Measurements from ENCODE around the gene EPHB2.

DNA sequence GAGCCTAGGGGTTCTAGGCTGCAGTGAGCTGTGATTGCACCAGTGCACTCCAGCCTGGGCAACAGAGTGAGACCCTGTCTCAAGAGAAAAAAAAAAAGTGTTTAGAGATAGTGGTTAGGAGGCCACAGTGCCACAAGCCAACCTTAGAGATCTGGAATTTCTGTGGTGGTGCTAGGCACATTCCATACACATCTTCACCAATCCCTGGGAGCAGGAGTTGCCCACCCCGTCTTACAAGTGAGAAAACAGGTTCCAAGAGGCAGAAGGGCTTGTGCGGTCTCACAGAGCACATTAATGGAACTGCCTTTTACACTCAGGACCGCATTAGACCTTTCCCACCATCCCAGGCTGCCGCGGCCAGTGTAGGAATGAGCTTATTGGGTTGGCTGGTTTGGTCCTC is 93.2 kb downstream of the EPHB2 start:
- TF ChIP-seq, protein P1, sequence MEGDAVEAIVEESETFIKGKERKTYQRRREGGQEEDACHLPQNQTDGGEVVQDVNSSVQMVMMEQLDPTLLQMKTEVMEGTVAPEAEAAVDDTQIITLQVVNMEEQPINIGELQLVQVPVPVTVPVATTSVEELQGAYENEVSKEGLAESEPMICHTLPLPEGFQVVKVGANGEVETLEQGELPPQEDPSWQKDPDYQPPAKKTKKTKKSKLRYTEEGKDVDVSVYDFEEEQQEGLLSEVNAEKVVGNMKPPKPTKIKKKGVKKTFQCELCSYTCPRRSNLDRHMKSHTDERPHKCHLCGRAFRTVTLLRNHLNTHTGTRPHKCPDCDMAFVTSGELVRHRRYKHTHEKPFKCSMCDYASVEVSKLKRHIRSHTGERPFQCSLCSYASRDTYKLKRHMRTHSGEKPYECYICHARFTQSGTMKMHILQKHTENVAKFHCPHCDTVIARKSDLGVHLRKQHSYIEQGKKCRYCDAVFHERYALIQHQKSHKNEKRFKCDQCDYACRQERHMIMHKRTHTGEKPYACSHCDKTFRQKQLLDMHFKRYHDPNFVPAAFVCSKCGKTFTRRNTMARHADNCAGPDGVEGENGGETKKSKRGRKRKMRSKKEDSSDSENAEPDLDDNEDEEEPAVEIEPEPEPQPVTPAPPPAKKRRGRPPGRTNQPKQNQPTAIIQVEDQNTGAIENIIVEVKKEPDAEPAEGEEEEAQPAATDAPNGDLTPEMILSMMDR (IDR thresholded peaks at IDR 0.05; ENCODE audit: low read length): no peak
- TF ChIP-seq EZH2phosphoT487 (IDR thresholded peaks at IDR 0.05; ENCODE audit: low read length): no peak
- no peak for TF ChIP-seq EZH2 (optimal IDR thresholded peaks at IDR 0.05; ENCODE audit: low read depth, low read length)

Measured in MM.1S (cell line).